GM19463 (cell line): Measurements from ENCODE around the gene CSNK1A1L.
"Not testable (repeated sequence)": the region's sequence is repeated elsewhere in the genome, so short reads cannot be mapped to it uniquely, and the experiment has no call there.

Source experiments
- ATAC-seq: cut with Tn5 transposase; IDR thresholded peaks from one replicate; pipeline ENCODE4 v1.9.1; 2021; ENCODE audit warnings: mild to moderate bottlenecking, moderate library complexity; ENCODE audit not compliant: unreplicated experiment

Gene CSNK1A1L

GRCh38 chr13:37065890-37066526, 39.5 kb downstream of the CSNK1A1L start:
- no peak for ATAC-seq

DNA sequence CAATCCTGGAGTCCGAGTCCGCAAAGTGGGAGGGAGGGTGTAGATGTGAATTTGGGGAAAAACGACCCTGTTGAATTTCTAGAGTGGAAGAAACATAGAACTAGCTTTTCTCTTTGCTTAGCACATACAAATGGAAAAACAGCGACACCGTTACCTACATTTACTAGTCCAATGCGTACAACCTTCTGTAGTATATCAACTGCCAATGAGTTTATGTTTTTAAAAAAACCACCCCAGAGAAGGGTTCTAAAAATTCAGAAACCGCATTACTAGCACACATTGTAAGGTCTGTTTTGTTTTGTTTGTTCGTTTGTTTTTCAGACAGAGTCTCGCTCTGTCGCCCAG, 45.6 kb downstream of the CSNK1A1L start:
- no peak for ATAC-seq

DNA sequence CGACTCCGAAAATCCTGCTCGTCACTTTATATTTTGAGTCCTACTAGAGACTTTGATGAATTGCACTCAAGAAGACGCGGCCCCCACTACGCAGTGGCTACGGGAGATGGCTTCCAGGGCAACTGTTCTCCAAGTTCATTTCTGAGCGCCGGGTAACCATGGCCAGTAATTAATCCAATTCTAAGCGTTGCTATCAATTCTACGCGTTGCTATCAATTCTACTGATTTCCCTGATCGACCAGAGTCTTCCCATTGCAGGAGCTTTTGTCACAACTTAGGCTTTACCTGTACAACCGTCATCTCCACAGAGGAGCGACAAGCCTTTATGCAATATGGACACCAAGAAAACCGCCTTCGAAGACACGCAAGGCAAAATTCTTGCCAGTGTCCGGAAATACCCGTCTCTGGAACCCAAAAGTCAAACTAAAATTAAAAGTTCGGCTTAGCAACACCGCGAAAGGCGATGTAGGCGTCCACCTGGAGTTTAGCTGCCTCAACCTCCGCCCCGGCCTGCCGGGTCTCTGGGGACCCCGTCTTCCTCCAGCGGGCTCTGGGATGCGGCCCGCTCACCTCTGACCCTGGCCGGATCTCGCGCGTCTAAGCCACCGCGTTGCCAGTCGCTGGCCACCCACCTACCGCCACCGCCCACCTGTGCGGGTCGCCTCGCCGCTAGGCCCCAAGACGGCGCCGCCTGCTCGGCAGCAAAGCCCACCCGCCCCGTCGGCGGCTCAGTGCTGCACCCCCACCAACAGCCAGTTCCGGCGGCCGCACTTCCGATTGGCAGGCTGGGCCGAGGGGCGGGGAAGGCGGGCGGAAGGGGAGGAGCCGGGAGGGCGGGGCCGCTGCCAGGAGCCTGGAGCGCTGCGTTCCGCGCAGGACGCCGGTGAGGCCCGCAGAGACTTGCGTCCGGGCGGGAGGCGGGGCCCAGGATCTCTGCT, 46.3 kb downstream of the CSNK1A1L start, which contains the start of gene SUPT20H:
Gene SUPT20H (minus strand): TSS at position 779 of the 938 bp plus-strand sequence. CDS start 8,198 bp downstream, outside the sequence.
- ATAC-seq: peak; percentile 98

DNA sequence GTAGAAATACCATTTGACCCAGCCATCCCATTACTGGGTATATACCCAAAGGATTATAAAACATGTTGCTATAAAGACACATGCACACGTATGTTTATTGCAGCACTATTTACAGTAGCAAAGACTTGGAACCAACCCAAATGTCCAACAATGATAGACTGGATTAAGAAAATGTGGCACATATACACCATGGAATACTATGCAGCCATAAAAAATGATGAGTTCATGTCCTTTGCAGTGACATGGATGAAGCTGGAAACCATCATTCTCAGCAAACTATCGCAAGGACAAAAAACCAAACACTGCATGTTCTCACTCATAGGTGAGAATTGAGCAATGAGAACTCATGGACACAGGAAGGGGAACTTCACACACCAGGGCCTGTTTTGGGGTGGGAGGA, 49.2 kb downstream of the CSNK1A1L start:
- not testable (repeated sequence) for ATAC-seq
